M059J (cell line): ENCODE data around the gene TMEM72. TPM values are rescaled to one million over a fixed set of nuclear protein-coding genes. Genes with fewer than 3 reads are reported as not detected.

ENCODE experiments used
- DNase-seq: peaks from one replicate; pipeline ENCODE4 v3.0.0-alpha.2; 2012; ENCODE audit warnings: low read depth
- total RNA-seq: library from RNA; depleted of rRNA; stranded (reverse); fragments of >200 nt; shearing (Covaris generic); gene quantifications from 2 replicates; pipeline ENCODE4 v1.2.3, GENCODE V29; 2014; rRNA removed

The TMEM72 gene
- total RNA-seq, 1 experiment from 2014 or later: not detected

DNA sequence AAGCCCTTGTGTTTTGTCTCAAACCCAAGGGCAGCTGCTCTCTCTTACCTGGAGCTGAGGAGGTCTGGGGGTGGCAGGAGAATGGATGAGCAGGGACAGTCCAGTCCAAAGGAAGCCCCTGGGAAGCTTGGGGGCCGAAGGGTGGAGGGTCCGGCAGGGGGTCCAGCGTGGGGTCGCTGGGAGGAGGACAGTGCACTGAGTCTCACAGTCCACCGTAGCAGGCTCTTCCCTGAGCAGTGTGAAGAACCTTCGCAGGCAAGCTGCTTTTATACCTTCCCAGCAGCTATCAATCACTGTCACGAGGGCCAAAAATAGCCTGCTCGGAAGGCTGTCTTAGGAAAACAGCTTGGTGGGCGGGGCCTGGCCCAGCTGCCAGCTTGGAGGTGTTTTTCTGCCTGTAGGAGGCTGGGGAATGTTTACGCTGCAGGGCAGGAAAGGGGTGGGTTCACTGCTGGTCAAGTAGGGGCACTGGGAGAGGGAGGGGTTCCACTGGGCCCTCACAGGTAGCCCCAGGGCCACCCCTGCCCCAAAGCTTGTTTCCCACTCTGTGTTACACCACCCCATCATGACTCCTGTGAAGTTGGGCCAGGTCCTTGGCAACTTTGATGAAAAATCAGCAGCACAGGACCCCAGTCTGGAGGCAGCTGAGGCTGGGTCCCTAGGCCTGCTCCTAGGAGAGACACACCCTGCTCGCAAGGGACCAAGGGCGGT lies 67.6 kb downstream of the TMEM72 start, which contains the start of gene DEPP1:
TSS of gene DEPP1 (minus strand) at position 240 of the 711 bp plus-strand sequence. CDS start 779 bp downstream, outside the sequence.
- peak; percentile 96 for DNase-seq

- no peak for DNase-seq
These were observed 68.4 kb downstream of the TMEM72 start for GRCh38 chr10:44979281-44980191.

DNA sequence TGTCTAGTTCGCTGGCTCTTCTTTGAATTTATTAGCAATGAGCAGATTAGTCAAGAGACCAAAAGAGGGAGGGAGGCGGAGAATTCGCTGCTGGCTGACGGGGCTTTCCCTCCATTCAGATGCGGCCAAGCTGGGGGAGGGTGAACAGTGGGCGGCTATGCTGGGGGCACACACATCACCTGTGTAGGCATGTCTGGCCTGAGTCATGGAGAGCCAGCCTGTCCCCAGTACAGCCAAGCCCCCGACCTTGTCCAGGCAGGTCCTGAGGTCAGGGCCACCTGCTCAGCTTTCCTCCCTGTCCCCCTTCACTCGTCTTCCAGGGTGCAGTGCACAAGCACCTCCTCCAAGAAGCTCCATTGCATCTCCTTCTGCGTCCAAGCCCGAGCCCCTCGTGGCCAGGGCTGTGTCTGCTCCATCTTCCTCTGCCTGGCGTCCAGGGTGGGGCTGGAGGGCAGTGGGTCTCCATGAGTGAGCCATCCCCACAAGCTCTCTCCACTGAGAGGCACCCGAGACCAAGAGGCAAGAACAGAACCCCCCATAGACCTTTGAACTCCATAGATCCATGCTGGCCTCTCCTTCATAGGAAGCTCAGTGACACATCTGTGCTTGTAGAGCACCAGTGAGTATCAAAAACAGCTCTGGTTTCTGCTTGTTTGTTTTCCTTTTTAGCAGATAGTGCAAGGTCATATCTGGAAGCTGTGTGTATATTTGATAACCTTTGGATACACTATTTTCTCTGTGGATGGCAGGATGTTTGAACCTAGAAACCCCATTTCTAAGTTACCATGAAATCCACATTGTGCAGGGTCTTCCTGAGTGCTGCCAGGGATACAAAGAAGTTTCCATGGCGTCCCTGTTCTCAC lies 69.4 kb downstream of the TMEM72 start:
- DNase-seq: peak; percentile 23

DNA sequence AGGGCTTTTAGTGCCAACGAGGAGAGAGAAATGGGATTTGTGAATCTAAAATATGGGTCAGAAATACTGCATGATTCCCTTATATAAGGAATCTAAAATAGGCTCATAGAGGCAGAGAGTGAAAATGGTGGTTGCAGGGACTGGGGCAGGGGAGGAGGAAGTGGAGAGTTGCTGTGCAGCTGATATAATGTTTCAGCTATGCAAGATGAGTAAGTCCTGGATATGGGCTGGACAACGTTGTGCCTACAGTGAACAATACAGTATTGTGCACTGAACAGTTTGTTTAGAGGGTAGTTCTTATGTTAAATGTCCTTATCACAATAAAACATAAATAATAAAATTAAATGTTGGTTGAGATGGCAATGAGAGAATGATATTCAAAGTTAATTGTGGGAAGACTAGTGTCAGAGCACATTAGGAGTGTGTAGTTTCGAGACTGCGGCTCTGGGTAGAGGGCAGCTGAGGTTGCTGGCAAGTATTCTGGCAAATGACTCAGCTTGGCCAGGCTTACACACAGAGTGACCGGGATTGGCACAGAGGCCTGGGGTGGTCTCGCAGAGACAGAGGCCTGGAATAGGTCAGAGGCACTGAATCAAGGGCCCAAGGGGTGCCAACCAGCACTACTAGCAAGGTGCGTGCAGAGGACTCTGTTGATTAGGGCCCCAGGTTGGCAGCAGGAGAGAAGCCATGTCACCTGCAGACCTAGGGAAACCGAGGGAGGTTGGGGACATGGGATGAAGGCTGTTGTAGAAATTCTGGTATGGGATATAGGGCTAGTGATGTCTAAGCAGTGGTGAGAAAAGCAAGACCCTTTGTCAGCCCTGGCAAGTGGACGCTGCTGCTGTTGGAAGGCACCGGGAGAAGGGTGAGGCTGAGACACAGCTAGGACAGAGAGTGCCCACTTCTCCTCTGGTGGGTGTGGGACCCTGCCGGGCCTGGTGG lies 70.3 kb downstream of the TMEM72 start:
- DNase-seq: peak; percentile 89

GRCh38 chr10:44982114-44982460 lies 71.0 kb downstream of the TMEM72 start:
- peak; percentile 91 for DNase-seq

- DNase-seq: no peak
These were observed 71.4 kb downstream of the TMEM72 start for GRCh38 chr10:44982496-44982895.

DNA sequence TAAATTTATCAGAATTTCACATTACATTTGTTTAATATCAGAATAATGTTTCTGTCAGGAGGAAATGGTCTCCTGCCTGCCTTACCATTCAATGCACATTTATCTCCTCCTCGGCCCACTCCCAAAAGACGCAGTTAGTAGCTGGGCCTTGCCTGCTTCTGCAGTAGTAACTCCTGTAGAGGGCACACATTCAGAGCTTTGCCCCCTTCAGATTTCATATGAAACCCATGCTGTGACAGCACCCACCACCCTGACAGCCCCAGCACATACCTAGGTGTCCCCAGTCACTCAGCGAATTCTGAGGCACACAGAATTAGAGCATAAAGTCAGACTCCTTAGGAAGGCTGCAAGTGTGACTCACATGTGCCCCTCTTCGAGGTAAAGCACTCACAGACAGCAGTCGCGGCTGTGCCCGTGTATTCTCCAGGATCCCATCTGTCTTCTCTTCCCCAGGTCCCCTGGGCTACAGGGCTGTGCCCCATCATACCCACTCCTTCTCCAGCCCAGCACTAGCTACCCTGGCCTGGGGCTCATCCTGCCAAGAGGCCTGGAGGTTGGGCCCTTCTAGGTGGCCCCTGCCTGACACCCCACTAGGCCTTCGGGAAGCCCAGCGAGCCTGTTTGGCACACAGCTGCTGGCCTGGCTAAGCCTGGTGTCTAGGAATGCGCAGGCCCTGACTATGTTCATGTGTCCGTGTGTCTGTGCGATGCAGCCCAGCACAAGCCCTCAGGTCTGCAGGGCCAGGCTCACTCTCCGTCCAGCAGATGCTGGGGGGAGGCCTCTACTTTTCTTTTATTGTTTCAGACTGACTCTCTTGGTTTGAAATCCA lies 72.1 kb downstream of the TMEM72 start:
- no peak for DNase-seq

- DNase-seq: no peak
These were observed 72.8 kb downstream of the TMEM72 start for GRCh38 chr10:44983895-44984278.

DNA sequence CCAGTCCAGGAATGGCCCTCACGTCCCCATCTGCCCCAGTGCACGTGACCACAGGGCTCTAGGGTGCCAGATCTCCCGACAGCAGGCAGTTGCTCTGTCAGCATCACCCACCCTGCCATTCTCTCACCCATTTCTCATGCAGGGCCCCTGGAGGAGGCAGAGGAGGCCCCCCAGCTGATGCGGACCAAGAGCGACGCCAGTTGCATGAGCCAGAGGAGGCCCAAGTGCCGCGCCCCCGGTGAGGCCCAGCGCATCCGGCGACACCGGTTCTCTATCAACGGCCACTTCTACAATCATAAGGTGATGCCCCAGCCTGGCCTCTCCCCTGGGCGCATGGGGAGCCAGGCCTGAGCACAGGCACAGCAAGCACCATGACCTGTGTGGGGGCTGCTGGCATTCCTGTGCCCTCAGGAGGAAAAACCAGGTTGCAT lies 73.5 kb downstream of the TMEM72 start:
- no peak for DNase-seq

DNA sequence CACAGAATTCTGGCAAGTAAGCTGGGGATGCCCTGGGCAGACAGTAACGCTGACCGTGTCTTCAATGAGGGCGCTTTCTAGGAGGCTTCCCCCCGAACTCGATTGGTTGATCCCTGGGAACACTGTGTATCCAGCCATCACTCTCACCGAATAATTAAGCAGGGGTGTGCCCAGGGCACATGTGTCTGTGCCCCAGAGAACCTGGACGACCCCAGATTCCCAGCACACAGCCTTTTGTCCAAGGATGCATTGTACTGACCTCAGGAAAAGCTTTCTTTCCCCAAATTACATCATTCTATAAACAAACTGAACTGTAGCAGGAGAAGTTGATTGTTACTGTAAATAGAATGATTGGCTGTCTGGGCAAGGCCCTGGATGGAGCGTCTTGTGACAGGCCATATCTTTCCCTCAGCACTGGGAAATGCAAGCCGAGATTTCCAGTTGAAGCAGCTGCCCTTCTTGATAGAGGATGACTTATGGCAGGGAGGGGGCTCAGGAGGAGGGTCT lies 74.1 kb downstream of the TMEM72 start:
- DNase-seq: peak; percentile 26

GRCh38 chr10:44986179-44986578 lies 75.0 kb downstream of the TMEM72 start:
- no peak for DNase-seq

Other genes with a start within 250 kb of the TMEM72 start
- 8.4 and 13.4 TPM in 2 replicates for gene RASSF4, start 48.5 kb downstream of the TMEM72 start, total RNA-seq
- gene DEPP1, start 67.5 kb downstream of the TMEM72 start, total RNA-seq: 38.0 and 38.8 TPM in 2 replicates
- 22.9 and 25.5 TPM in 2 replicates for gene ZNF22, start 89.6 kb downstream of the TMEM72 start, total RNA-seq